ACC112 (cell line): ENCODE data around the gene APOL2.
"Not testable (repeated sequence)": the region's sequence is repeated elsewhere in the genome, so short reads cannot be mapped to it uniquely, and the experiment has no call there.

Source experiments
- H2AFZ ChIP-seq: fragments of 200-600 bp; sonication (generic); one replicate; pipeline ENCODE4 v1.6.0; 2017; ENCODE audit warnings: antibody characterized with exemption, low read length; ENCODE audit not compliant: unreplicated experiment
- H3K27ac ChIP-seq: fragments of 200-600 bp; sonication (generic); 2 replicates; pipeline ENCODE4 v1.5.1; 2014; ENCODE audit warnings: low read depth, mild to moderate bottlenecking, antibody characterized with exemption, low read length, moderate library complexity
- H3K27me3 ChIP-seq: fragments of 200-600 bp; sonication (generic); 2 replicates; pipeline ENCODE4 v1.6.1; 2014; ENCODE audit warnings: mild to moderate bottlenecking, antibody characterized with exemption, low read length, moderate library complexity, mixed read lengths; ENCODE audit not compliant: insufficient read depth
- H3K36me3 ChIP-seq: fragments of 200-600 bp; sonication (generic); 2 replicates; pipeline ENCODE4 v1.6.1; 2016; ENCODE audit warnings: mild to moderate bottlenecking, antibody characterized with exemption, low read length, moderate library complexity, mixed read lengths; ENCODE audit not compliant: insufficient read depth
- H3K4me1 ChIP-seq: fragments of 200-600 bp; sonication (generic); one replicate; pipeline ENCODE4 v1.6.1; 2016; ENCODE audit warnings: low read length, mixed read lengths; ENCODE audit not compliant: insufficient read depth, unreplicated experiment, control insufficient read depth
- H3K4me3 ChIP-seq: fragments of 200-600 bp; sonication (generic); 2 replicates; pipeline ENCODE4 v1.5.1; 2014; ENCODE audit warnings: mild to moderate bottlenecking, low read depth, low read length
- H3K79me2 ChIP-seq: fragments of 200-600 bp; sonication (generic); one replicate; pipeline ENCODE4 v1.6.0; 2016; ENCODE audit warnings: low read length; ENCODE audit not compliant: control insufficient read depth, unreplicated experiment, insufficient read depth

Gene APOL2

DNA sequence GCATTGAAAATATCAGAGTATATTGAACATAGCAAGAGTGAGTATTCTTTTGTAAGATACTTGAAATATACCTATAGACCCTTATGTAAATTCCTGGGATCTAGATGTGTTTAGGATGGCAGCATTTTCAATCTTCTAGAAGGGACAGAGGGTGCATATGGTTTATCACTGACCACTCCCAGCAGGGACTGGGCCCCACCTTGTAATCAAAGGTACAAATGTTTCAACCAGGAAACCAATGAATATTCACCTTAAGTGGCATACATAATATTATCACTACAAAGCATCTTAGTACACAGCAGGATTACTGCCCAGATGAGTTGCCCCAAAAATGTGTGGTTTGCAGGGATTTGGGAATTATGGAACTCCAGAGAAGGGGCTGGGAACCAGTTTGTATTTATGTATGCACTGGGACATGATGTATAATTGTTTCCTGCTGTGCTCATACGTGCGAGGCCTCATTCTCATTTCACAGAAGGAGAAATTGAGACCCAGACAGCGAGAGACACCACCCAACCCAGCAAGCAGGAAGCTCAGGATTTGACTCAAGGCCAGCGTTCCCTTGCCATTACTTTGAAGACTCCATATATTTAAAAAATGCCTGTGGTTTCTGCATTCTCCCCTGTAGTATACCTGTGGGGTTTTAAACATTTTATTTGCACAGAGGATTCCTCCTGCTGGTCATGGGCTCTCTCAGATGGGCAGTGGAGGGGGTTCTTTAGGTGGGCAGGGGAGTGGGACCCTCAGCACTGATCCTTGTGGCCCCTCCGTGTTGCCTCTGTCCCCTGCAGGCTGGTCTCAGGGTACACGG is 42.9 kb downstream of the APOL2 start:
- Histone ChIP-seq H3K4me1 (no peaks in the 10 kb centered on the region), H3K27ac (no peak overlapping the region), H3K79me2 (no peaks in the 10 kb centered on the region), H3K27me3 (no peaks in the 10 kb centered on the region), H2AFZ (no peak overlapping the region), H3K36me3 (no peaks in the 10 kb centered on the region), H3K4me3 (no peak overlapping the region)

DNA sequence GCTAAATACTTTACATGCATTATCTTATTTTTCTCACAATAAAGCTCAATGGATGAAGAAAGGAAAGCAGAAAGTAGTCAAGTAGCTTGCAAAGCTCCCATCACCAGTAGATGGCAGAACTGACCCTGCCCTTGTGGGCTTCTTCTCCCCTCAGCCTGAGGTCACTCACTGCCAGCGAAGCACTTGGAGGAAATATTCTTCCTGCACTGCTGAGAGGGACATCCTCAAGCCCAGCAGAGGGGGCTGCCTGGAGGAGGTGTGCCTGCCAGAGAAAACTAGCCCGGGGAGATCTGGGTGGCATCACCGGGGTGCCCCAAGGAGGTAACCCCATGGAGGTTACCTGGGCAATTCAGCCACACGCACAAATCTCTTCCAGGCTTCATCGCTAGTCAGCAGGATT is 44.4 kb downstream of the APOL2 start:
- no peaks in the 10 kb centered on the region for H3K36me3 ChIP-seq
- no peak overlapping the region for H3K27ac ChIP-seq
- no peaks in the 10 kb centered on the region for H3K79me2 ChIP-seq
- no peak overlapping the region for H3K4me3 ChIP-seq
- H3K27me3 ChIP-seq: no peaks in the 10 kb centered on the region
- no peak overlapping the region for H2AFZ ChIP-seq
- H3K4me1 ChIP-seq: no peaks in the 10 kb centered on the region

DNA sequence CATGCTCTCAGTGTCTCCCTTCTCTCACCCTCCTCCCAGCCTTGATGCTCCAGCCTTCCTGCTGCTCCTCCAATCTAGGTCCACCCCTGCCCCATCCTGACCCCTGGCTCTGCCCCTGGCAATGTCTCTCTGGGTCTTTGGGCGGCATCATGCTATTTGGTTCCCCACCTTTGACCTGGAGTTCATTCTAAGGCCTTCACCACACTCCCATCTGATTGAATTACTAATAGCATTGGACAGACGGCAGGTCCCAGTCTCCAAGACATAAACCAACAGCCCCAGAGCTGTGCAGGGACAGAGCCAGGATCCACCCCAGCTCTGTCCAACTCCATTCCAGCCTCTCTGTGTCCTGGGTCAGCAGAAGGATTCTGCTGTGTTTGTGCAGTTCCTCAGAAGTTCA is 44.9 kb downstream of the APOL2 start:
- Histone ChIP-seq H3K36me3 (no peaks in the 10 kb centered on the region), H3K4me1 (no peaks in the 10 kb centered on the region), H3K27ac (no peak overlapping the region), H3K4me3 (no peak overlapping the region), H2AFZ (no peak overlapping the region), H3K79me2 (no peaks in the 10 kb centered on the region), H3K27me3 (no peaks in the 10 kb centered on the region)

DNA sequence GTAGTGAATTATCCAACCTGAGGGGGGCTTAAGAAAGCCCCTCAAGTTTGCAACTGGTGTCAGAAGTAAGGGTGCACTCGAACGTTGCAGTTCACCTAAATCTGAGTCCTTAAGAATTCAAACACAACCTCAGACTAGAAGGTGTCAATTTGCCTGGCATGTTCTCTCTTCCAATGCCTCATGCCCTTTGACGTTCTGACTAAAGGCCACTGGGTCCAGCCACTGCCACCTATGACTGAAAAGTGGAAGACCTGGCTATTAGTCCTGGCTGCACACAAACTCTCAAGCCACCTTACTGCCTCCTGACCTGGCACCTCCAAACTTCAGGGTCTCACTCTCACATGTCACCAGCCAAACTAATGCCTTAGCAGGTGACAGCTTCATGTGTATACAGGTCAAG is 45.8 kb downstream of the APOL2 start:
- Histone ChIP-seq H3K4me1 (no peaks in the 10 kb centered on the region), H2AFZ (no peak overlapping the region), H3K27ac (no peak overlapping the region), H3K4me3 (no peak overlapping the region), H3K79me2 (no peaks in the 10 kb centered on the region), H3K36me3 (no peaks in the 10 kb centered on the region), H3K27me3 (no peaks in the 10 kb centered on the region)

DNA sequence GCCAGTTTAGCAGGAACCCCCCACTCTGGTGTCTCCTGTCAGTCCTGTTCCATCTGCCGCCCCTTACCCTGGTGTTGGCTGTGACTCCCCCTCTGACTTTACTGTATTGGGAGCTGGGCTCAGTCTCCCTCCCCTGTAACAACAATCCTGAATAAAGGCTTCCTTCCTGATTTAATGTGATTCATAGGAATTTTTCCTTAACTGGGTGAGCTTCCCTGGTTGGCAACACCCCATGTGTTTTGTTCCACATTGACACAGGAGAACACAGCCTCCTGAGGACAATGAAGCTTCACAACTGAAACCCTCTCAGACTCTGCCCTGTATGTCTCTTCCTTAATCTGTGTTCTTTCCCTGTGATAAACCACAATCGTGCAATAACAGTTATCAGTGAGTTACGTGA is 46.2 kb downstream of the APOL2 start:
- H3K27me3 ChIP-seq: no peaks in the 10 kb centered on the region
- no peaks in the 10 kb centered on the region for H3K79me2 ChIP-seq
- H3K36me3 ChIP-seq: no peaks in the 10 kb centered on the region
- H2AFZ ChIP-seq: no peak overlapping the region
- no peak overlapping the region for H3K4me3 ChIP-seq
- H3K27ac ChIP-seq: no peak overlapping the region
- no peaks in the 10 kb centered on the region for H3K4me1 ChIP-seq

DNA sequence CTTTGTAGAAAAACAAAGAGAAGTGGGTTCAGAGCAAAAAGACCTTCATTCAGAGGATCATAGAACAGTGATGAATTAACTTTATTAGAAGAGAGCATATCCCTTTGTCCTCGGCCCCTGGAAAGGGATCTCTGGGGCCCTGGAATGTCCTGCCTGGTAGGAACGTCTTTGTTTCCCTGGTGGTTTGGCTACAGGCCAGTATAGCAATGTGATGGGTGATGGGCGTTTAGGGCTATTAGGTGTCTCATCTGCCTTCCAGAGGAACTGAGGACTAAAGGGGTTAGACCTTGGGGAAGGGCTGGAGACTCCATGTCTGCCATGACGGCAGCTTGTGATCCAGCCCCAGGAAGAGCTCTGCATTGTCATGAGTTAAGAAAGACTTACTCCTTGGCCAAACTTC is 46.8 kb downstream of the APOL2 start:
- H3K27me3 ChIP-seq: no peaks in the 10 kb centered on the region
- H3K4me3 ChIP-seq: no peak overlapping the region
- H3K27ac ChIP-seq: no peak overlapping the region
- no peak overlapping the region for H2AFZ ChIP-seq
- no peaks in the 10 kb centered on the region for H3K79me2 ChIP-seq
- no peaks in the 10 kb centered on the region for H3K36me3 ChIP-seq
- H3K4me1 ChIP-seq: no peaks in the 10 kb centered on the region

DNA sequence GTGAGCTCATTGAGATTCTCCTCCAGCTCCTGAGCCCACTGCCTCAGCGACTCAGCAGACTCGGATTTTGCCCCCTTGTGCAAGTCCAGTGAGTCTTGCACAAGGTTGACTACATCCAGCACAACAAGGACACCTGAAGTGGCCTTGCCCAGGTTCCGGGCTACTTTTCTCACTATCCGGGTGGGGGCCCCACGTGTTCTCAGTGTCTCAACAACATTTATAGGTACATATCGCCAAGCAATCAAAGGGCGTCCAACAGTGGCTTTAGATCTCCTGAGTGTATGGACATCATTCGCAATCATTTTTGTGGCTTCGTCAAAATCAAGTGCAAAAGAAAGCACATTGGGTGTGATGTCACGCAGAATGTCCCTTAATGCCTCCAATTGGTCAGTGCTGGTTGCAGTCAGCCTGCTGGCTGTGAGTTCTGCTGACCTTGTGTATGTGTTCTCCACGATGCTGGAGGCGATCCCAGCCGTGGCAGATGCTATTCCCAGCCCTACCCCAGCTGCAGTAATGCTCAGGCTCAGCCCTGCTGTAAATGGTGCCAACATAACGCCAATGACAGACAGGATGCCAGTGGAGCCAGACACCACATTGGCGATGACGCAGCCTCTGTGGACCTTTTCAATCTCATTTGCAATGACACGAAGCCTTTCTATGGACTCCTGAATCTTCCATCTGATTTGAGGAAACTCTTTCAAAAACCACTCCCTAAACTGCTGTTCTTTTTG is 48.1 kb downstream of the APOL2 start:
- Histone ChIP-seq H2AFZ (no peak overlapping the region), H3K36me3 (no peaks in the 10 kb centered on the region), H3K4me1 (no peaks in the 10 kb centered on the region), H3K27ac (no peak overlapping the region), H3K27me3 (no peaks in the 10 kb centered on the region), H3K79me2 (no peaks in the 10 kb centered on the region), H3K4me3 (no peak overlapping the region)

DNA sequence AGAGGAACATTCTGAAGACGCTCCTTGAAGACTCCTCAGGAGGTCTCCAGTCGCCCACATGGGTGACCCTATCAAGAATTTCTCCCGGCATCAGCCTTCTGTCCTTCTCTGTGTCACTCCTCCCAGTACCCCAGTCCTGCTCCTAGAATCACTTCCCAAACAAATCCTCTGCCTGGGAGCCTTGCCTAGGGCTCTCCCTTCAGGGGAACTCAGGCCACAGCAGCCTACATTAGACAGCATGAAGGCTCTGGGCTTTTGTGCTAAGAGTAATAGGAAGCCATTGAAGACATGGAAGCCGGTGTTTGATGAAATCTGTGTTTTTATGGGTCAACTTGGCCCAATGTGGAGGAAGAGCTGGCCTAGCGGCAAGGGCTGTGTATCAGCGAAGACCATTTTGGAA is 51.5 kb downstream of the APOL2 start:
- H2AFZ ChIP-seq, H3K36me3 ChIP-seq, H3K4me3 ChIP-seq, H3K27me3 ChIP-seq, H3K27ac ChIP-seq, H3K79me2 ChIP-seq, H3K4me1 ChIP-seq: not testable (repeated sequence)

DNA sequence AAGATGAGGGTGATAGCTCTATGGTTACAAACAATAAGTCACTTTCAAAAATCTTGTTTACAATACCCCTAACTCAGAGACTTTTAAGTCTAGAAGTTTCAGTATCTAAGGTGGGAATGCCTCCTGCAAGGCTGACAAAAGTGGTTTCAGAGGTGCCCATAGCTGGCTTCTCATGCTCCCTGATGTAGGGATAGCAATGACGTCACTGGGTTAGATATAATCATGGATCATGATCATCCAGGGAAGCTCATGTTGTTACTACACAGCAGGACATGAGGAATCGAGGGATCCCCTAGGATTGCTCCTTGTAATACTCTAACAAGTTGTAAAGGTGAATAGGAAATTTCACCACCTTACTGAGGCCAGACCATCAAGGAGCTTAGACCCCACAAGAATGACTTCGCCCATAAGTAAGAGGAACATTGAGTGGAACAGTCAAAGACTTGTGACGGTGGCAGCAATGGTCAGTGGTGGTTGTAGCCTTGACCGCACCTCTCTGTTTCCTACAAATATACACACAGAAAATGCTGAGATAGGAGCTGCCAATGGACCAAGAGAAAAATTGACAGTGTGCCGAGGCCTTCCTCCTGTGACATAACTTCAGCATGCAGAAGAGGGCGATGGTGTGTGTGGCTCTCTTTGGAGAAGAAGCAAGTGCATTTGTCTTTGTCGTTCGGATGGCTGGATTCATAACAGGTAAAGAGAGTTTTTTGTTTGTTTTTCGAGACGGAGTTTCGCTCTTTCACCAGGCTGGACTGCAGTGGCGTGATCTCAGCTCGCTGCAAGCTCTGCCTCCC is 53.3 kb downstream of the APOL2 start:
- Histone ChIP-seq H3K36me3 (no peaks in the 10 kb centered on the region), H2AFZ (no peak overlapping the region), H3K4me1 (no peaks in the 10 kb centered on the region), H3K79me2 (no peaks in the 10 kb centered on the region), H3K27ac (no peak overlapping the region), H3K27me3 (no peaks in the 10 kb centered on the region), H3K4me3 (no peak overlapping the region)

DNA sequence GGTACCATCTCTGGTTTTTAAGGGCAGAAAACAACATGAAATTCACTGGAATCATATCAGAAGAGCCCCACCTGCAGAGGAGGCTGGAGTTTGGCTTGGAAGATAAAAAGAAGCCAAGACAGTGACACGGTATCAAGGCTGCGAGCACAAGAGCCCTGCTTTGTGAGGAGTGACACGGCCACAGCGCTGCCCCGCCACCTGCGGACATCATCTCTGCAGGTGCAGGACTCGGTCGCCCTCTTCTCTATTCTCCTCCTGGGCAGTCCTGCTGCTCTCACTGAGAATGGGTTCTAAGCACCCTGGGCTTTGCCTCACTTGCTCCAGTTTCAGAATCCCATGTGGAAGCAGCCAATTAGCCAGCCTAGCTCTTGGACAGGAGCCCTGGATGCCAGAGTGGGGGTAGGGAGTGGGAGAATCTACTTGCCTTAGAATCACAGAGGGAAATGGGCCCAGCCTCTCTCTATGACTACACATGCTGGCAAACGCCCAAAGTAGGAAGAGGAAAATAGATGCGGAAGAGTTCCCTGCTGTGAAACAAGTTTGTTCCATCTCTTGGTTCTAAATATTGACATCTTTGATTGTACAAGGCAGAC is 54.8 kb downstream of the APOL2 start:
- Histone ChIP-seq H3K27me3 (no peaks in the 10 kb centered on the region), H3K27ac (no peak overlapping the region), H3K4me1 (no peaks in the 10 kb centered on the region), H3K36me3 (no peaks in the 10 kb centered on the region), H3K4me3 (no peak overlapping the region), H3K79me2 (no peaks in the 10 kb centered on the region), H2AFZ (no peak overlapping the region)
